ENCODE measurements around the gene SORCS1. TPM values are rescaled to one million over a fixed set of nuclear protein-coding genes. Genes with fewer than 3 reads are reported as not detected.

Gene SORCS1
- total RNA-seq, 2 donors from 2014 or later = not detected

- Mint-ChIP-seq H3K4me3 (no peak overlapping the region), H3K4me1 (no peaks in the 10 kb centered on the region), H3K27me3 (no peaks in the 10 kb centered on the region), H3K27ac (no peak overlapping the region), H3K36me3 (ENCODE audit: low read depth) (no peaks in the 10 kb centered on the region)
- no peaks in the 10 kb centered on the region for H3K9me3 ChIP-seq (ENCODE audit: control insufficient read depth, low read length, poor library complexity, severe bottlenecking)
- no peak for DNase-seq
- ATAC-seq = no peak
Measured at GRCh38 chr10:106548832-106549231, 615.7 kb downstream of the SORCS1 start.

DNA sequence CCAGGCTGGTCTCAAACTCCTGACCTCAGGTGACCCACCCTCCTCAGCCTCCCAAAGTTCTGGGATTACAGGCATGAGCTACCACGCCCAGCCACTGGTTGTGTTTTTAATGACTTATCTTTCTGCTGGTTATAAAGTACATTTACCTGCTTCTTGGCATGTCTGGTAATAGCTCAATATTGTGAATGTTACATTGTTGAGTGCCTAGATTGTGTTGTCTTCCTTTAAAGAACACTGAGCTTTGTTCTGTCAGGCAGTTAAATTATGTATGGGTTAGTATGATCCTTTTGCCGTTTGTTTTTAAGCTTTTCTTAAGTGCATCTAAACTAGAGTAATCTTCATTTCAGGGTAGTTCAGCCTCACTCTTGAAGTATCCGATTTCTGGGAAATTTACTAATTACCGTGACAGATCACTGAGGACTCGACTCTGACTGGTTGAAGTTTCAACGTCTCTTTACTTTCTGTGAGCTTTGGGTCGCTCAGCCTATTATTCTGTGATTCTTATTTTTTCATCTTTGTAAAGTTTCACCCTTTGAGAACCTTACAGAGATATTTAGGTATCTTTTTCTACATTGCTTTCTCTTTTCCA lies 617.4 kb downstream of the SORCS1 start:
- no peak for ATAC-seq
- H3K4me3 Mint-ChIP-seq = no peak overlapping the region
- no peaks in the 10 kb centered on the region for H3K27me3 Mint-ChIP-seq
- no peaks in the 10 kb centered on the region for H3K4me1 Mint-ChIP-seq
- no peak for DNase-seq
- H3K9me3 ChIP-seq (ENCODE audit: control insufficient read depth, low read length, poor library complexity, severe bottlenecking) = no peaks in the 10 kb centered on the region
- H3K36me3 Mint-ChIP-seq (ENCODE audit: low read depth) = no peaks in the 10 kb centered on the region
- no peak overlapping the region for H3K27ac Mint-ChIP-seq

DNA sequence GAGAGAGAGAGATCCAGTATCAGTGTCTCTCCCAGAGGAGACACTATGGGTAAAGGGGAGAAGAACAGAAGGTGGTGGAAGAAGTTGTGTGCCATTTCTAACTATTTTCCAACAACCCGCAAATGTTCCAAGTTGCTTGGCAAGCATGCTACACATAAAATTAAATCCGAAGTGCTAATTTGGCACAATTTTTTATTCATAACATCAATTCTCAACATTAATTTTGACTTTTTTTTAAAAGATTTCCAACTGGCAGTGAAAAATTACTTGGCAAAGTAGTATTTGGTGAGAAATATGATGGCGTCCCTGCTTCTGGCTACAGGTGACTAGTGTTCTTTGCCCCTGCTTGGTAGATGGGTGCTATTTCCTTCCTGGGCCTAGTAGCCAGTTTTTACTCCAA lies 622.0 kb downstream of the SORCS1 start:
- H3K4me1 Mint-ChIP-seq = no peaks in the 10 kb centered on the region
- H3K36me3 Mint-ChIP-seq (ENCODE audit: low read depth) = no peaks in the 10 kb centered on the region
- no peaks in the 10 kb centered on the region for H3K27me3 Mint-ChIP-seq

GRCh38 chr10:106540645-106541044 lies 623.9 kb downstream of the SORCS1 start:
- Mint-ChIP-seq H3K27me3 (no peaks in the 10 kb centered on the region), H3K4me1 (no peaks in the 10 kb centered on the region), H3K27ac (no peak overlapping the region), H3K36me3 (ENCODE audit: low read depth) (no peaks in the 10 kb centered on the region), H3K4me3 (no peak overlapping the region)
- H3K9me3 ChIP-seq (ENCODE audit: control insufficient read depth, low read length, poor library complexity, severe bottlenecking) = no peaks in the 10 kb centered on the region
- ATAC-seq (no peak), DNase-seq (no peak)

More for the DNA sequence above, 622.0 kb downstream of the SORCS1 start:
- Mint-ChIP-seq H3K27ac (no peak overlapping the region), H3K4me3 (no peak overlapping the region)
- no peak for ATAC-seq
- DNase-seq = no peak
- H3K9me3 ChIP-seq (ENCODE audit: control insufficient read depth, low read length, poor library complexity, severe bottlenecking) = no peaks in the 10 kb centered on the region

- no peaks in the 10 kb centered on the region for H3K27me3 Mint-ChIP-seq
- DNase-seq = no peak
- no peaks in the 10 kb centered on the region for H3K4me1 Mint-ChIP-seq
- no peaks in the 10 kb centered on the region for H3K36me3 Mint-ChIP-seq (ENCODE audit: low read depth)
- H3K9me3 ChIP-seq (ENCODE audit: control insufficient read depth, low read length, poor library complexity, severe bottlenecking) = no peaks in the 10 kb centered on the region
- ATAC-seq = no peak
- H3K27ac Mint-ChIP-seq = no peak overlapping the region
- no peak overlapping the region for H3K4me3 Mint-ChIP-seq
Measured at GRCh38 chr10:106537866-106538265, 626.6 kb downstream of the SORCS1 start.

GRCh38 chr10:106535304-106535953 lies 629.1 kb downstream of the SORCS1 start:
- no peaks in the 10 kb centered on the region for H3K27me3 Mint-ChIP-seq
- H3K27ac Mint-ChIP-seq = no peak overlapping the region
- H3K36me3 Mint-ChIP-seq (ENCODE audit: low read depth) = no peaks in the 10 kb centered on the region
- DNase-seq (no peak), ATAC-seq (no peak)
- H3K9me3 ChIP-seq (ENCODE audit: control insufficient read depth, low read length, poor library complexity, severe bottlenecking) = no peaks in the 10 kb centered on the region
- no peaks in the 10 kb centered on the region for H3K4me1 Mint-ChIP-seq
- H3K4me3 Mint-ChIP-seq = no peak overlapping the region

DNA sequence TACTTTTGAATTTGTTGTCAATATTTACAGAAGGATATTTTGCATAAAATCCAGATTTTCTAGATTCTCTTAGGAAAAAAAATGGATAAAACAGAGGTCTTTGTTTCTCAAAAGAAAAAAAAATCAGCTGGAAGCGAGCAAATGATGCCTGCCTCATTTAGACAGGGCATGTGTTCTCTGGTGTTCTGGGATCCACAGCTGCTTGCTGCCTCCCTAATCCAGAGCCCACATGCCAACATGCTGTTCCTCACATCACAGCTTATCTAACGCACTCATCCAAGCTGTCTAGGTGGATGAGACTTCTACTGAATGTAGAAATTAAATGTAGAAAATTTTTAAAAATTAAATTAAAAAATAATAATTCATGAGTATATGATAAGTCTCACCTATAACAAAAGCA lies 630.1 kb downstream of the SORCS1 start:
- ATAC-seq = no peak
- no peaks in the 10 kb centered on the region for H3K27me3 Mint-ChIP-seq
- H3K27ac Mint-ChIP-seq = no peak overlapping the region
- no peaks in the 10 kb centered on the region for H3K4me1 Mint-ChIP-seq
- no peaks in the 10 kb centered on the region for H3K9me3 ChIP-seq (ENCODE audit: control insufficient read depth, low read length, poor library complexity, severe bottlenecking)
- no peaks in the 10 kb centered on the region for H3K36me3 Mint-ChIP-seq (ENCODE audit: low read depth)
- DNase-seq = no peak
- H3K4me3 Mint-ChIP-seq = no peak overlapping the region

DNA sequence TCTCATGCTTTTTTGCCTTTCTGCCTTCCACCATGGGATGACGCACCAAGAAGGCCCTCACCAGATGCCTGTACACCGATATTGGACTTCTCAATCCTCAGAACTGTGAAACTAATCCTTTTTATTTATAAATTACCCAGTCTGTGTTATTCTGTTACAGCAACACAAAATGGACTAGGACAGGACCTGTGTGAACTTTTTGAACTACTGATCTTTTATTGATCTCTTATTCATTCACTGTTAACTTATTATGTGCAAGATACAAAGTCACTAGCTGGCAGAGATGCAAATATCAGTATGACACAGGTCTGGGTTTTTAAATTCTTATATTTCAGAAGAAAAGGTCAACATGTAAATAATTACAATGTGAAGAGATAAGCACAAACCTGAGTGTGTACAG lies 635.8 kb downstream of the SORCS1 start:
- H3K27ac Mint-ChIP-seq = no peak overlapping the region
- H3K4me1 Mint-ChIP-seq = no peaks in the 10 kb centered on the region
- no peaks in the 10 kb centered on the region for H3K9me3 ChIP-seq (ENCODE audit: control insufficient read depth, low read length, poor library complexity, severe bottlenecking)
- H3K27me3 Mint-ChIP-seq = no peaks in the 10 kb centered on the region
- DNase-seq = no peak
- ATAC-seq = no peak
- H3K4me3 Mint-ChIP-seq = no peak overlapping the region
- H3K36me3 Mint-ChIP-seq (ENCODE audit: low read depth) = no peaks in the 10 kb centered on the region

DNA sequence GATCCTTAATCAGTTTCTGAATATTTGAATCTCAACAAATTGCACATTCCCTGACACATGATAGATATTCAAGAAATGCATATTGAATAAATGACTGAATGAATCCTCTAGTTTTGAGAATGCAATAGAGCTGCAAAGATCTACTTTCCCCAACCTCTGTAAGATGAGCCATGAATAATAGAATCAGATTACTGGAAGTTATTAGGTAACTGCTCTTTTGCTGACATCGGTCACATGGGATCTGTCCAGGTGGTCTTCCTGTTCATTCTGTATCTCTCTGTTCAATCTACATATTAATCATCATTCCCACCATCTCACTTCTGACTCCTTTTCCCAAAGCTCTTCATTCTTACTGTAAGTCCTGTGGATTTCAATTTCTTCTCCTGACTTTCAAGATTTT lies 638.7 kb downstream of the SORCS1 start:
- no peaks in the 10 kb centered on the region for H3K4me1 Mint-ChIP-seq
- DNase-seq = no peak
- ATAC-seq = no peak
- no peaks in the 10 kb centered on the region for H3K9me3 ChIP-seq (ENCODE audit: control insufficient read depth, low read length, poor library complexity, severe bottlenecking)
- H3K36me3 Mint-ChIP-seq (ENCODE audit: low read depth) = no peaks in the 10 kb centered on the region
- H3K27me3 Mint-ChIP-seq = no peaks in the 10 kb centered on the region
- no peak overlapping the region for H3K4me3 Mint-ChIP-seq
- H3K27ac Mint-ChIP-seq = no peak overlapping the region
